Activated CD4-positive, CD25-positive, alpha-beta regulatory T cell (primary cell): ENCODE measurements around the gene SRGAP1.
"Not testable (repeated sequence)": the region's sequence is repeated elsewhere in the genome, so short reads cannot be mapped to it uniquely, and the experiment has no call there.

ENCODE experiments used
- DNase-seq, 4 experiments: peaks; one replicate each; lab custom pipeline; 2025; lab: John Stamatoyannopoulos, UW

SRGAP1 gene

DNA sequence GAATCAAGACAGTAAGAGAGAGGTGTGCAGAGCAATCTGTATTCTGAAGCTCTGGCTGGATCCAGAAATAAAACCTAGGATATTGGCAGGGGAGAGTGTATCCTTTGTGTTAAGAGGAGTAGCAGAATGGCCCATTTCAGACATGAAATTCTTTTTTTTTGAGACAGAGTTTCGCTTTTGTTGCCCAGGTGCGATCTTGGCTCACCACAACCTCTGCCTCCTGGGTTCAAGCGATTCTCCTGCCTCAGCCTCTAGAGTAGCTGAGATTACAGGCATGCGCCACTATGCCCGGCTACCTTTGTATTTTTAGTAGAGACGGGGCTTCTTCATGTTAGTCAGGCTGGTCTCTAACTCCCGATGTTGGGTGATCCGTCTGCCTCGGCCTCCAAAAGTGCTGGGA lies 6.1 kb upstream of the SRGAP1 start:
- DNase-seq: no peak

DNA sequence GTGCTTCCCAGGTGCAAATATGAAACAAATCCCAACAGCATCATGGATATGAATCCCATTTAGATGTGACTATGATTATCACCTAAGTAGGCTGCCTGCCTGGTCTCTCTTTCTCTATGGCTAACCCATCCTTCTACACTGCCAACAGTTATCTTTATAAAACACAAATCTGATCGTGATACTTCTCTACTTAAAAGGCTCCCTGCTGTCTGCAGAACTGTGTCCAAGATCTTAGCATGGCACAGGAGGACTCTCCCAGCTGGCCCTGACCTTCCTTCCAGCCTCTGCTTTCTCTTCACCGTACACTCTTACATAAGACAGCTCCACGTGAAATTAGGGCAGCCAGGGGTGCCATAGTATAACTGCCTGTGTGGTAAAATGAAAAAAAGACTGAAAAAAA lies 3.5 kb upstream of the SRGAP1 start:
- no peak for DNase-seq

DNA sequence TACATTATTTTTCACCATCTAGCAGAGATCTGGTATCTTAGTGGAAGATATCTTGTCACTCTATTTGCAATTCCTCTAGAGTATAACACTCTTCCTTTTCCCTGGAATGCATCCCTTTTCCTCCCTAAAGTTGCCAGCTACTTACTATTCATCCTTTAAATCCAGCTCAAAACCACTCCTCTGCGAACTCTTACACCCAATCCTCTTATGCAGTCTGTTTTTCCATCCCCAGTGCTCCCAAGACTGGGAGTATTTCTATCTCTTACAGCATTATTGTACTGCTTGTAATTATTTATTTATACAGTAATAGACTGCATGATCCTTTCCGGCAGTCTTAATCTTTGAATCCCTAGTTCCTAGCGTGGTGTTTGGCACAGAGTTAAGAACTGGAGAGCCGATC lies 2.9 kb upstream of the SRGAP1 start:
- DNase-seq: no peak

DNA sequence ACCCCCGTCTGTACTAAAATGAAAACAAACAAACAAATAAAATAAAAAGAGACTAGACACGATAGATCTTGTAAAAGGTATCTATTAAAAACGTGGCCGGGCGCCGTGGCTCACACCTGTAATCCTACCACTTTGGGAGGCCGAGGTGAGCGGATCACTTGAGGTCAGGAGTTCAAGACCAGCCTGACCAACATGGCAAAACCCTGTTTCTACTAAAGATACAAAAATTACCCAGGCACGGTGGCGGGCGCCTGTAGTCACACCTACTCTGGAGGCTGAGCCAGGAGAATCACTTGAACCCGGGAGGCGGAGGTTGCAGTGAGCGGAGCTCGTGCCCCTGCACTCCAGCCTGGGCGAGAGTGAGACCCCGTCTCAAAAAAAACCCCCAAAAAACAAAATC lies 1.8 kb upstream of the SRGAP1 start:
- not testable (repeated sequence) for DNase-seq

DNA sequence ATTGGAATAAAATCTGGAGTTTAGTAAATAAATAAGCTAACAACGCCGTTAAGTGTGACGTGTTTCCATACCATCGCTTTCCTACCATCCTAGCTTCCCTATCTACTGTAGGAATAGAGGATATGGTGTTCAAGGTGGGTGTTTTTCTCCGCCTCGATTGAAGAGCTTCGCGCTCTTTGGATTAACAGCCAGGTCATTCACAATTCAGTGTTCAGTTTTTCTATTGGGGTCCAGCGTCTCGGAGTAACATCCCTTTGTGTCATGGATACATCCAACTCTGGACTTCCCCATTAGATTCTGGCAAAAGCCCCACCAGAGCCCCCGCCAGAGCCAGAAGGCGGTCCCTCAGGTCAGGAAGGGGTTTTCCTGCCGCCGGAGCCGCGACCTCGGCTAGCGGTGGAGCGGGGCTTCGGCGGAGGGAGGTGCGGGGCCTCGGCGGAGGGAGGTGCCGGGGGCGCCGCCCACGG lies 1.2 kb upstream of the SRGAP1 start:
- DNase-seq: no peak

DNA sequence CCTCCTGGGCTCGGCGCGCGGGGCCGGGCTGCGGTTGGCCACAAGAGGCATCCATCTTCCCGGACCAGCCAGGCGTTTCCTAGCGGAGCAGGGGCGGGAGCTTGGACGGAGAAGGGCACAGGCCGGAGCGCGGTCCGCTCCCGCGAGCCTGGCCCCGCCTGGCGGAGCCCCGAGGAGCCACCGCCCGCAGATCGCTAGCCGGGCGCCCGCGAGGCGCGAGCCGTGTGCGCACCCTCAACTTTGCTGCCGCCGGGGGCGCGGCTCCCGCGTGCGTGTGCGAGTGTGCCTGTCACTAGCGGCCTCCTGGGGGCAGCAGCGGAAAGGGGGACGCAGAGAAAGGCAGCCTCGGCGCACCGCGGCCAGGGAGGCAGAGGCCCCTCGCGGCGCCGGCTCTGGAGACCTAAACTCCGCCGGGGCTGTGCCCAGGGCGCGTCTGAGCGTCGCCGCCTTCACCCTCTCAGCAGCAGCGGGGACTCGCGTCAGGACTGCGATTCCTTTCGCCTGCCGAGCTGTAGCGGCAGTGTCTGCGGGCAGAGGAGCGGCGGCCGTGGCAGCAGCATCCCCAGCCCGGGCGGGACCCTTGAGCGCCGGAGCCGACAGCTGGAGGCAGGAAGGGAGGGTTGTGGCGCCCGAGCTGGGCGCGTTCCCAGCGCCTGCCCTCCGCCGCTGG lies 644 bp upstream of the SRGAP1 start:
- peak; percentile 29 to 48 (median 42) for DNase-seq

DNA sequence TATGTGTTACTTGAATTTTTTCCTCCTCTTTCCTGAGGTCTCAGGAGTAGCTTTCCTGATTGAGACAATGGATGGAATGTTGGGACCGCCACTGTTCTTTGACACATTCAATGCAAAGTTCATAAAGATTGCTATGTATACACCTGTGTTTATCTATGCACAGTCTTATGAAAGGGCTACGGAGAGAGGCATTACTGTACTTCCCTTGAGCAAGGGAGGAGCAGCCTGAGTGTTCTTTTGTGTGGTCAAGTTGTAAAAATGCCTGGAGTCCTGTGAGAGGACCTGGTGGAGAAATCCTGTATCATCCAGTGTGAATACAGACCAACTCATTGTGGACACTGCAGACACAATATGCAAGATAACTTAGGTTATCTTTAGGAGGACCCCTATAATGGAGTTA lies 1.2 kb downstream of the SRGAP1 start:
- DNase-seq: no peak

DNA sequence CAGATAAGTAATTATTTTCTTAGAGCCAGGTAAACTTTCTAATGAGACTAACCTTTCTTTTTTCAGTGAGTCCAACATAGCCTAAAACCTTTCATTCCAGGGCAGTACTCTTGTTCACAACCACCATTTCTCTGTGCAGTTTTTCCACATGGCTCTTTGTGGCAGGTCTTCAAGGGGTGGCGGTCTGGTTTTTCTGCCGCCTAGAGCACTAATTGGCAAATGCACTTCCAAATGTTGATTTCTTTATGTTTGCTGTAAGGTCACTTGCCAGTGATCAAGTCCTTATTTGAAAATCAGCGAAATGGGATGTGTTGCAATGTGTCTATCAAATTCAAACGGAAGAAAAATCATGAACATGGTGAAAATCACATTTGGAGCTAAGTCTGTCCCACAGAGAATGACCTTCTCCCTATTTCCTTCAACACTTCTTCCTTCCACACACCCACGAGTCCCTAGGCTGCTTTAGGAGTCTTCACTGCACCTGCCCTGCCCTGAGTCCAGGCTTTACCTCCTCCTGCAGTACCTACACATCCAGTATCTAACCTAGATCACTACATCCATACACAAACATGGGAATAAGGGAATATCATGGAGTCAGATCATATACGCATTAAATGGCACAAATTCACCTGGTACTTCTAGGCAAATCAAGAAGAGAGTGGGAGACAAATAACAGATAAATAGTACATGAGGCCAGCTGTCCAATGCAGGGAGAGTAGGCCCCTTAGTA lies 1.9 kb downstream of the SRGAP1 start:
- DNase-seq: no peak

DNA sequence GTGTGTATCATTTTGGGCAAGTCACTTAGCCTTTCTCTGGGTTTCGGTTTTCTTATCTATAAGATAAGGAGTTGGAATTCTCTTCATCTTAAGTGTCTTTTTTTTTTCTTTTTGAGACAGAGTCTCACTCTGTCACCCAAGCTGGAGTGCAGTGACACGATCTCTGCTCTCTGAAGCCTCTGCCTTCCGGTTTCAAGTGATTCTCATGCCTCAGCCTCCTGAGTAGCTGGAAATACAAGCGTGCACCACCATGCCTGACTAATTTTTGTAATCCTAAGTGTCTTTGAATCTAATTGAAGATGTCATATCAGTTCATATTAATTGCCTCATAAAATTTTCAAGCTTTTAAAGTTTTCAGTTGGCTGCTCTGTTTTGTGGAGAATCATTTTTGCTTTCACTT lies 4.0 kb downstream of the SRGAP1 start:
- DNase-seq: no peak

DNA sequence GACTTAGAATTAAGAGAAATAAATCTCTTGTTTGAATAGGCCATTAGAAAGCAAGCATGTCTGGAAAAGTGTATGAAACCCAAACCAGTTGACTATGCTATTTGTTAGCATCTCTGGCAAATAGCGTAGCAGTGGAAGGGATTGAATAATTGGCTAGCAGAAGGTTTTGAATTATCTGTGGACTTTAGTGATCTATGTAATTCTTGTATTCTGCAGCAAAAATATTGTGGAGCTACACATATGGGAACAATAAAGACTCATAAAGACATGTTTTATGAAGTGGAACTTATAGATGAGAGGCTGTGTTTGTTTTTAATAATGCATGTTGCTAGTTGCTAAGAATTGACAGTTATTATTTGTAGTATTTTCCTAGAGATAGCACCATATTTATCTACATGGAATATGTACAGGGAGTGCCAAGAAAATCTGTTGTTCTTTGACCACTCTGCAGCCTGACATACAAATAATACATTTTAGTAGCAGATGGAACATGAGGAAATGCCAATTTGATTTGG lies 4.7 kb downstream of the SRGAP1 start:
- DNase-seq: no peak

DNA sequence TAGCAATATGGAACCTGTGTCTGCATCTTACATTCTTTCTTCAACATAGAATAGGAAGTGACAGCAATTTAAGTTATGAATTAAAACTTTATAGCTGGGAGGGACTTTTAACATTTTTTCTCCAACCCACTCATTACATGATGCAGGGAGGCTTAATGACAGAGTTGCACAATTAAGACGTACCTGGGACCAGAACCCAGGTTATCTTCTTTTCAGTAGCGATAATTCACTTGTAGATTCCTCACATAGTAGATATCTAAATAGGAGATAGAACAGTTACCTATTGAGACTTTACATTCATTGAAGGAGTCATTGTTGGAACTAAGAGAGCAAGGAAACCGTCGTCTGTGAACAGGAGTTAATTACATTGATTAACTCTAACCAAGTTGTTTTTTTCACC lies 5.1 kb downstream of the SRGAP1 start:
- no peak for DNase-seq

DNA sequence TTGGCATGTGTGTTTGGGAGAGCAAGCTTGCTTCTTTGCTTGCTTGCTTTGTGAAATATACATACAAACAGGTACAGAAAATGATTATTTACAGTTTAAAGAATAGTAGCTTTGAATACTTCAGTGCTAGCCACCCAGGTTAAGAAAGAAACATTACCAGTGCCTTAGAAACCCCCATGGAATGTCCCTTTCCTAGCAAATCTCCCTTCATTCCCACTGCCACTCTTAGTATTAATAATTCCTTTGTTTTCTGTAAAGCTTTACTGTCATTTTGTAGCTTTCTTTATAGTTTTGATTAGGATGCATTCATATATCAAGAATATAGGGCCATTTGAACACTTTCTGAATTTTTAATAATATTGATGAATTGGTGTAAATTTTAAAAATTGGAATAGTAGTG lies 9.5 kb downstream of the SRGAP1 start:
- DNase-seq: no peak

DNA sequence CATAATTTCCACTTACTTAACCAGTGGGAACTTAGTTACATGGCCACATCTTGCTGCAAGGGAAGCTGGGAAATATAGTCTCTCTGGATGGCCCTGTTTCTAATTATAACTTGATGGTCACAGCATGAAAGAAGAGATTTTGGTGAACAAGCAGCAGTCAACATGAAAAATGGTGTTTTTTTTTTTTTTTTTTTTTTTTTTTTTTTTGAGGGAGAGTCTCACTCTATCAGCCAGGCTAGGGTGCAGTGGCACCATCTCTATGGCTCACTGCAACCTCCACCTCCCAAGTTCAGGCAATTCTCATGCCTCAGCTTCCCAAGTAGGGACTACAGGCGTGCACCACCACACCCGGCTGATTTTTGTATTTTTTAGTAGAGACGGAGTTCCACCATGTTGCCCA lies 10.8 kb downstream of the SRGAP1 start:
- DNase-seq: no peak

DNA sequence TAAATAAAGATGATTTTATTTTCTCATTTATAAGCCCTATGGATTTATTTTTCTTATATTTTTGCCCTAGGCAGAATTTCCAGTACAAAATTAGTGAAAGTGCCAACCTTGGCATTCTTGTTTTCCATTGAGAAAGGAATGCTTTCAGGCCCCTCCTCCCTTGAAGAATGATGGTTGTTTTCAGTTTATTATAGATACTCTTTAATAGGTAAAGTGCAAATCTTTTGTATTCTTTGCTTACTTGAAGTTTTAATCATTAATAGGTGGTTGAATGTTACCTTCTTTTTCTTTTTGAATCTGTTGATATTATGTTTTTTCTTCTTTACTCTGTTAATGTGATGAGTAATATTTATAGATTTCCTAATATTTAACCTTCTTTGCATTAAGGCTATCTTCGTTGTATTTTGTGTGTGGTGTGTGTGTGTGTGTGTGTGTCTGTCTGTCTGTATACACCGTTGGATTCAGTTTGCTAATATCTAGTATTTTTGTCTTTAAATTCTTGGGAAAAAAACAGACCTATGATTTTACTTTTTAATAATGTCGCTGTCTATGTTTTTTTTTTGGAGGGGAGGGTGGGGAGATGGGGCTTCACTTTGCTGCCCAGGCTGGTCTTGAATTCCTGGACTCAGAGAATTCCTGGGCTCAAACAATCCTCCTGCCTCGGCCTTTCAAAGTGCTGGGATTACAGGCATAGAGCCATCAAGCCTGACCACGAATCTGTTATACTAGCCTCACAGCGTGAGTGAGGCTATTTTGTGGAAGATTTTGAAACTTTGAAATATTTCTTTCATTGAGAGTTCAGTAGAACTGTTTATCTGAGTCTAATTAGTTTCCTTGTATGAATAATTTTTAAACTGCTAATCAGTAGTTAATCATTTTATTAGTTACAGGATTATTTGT lies 13.5 kb downstream of the SRGAP1 start:
- DNase-seq: no peak

DNA sequence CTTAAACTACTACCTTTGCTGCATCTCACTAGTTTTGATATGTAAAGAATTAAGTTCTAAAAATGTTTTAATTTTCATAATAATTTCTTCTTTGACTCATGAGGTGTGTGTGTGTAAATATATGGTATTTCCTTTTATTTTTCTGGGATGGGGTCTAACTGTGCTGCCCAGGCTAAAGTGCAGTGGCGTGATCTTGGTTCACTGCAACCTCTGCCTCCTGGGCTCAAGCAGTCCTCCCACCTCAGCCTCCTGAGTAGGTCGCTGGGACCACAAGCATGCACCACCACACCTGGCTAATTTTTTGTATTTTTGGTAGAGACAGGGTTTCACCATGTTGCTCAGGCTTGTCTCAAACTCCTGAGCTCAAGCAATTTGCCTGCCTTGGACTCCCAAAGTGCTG lies 15.4 kb downstream of the SRGAP1 start:
- not testable (repeated sequence) for DNase-seq

DNA sequence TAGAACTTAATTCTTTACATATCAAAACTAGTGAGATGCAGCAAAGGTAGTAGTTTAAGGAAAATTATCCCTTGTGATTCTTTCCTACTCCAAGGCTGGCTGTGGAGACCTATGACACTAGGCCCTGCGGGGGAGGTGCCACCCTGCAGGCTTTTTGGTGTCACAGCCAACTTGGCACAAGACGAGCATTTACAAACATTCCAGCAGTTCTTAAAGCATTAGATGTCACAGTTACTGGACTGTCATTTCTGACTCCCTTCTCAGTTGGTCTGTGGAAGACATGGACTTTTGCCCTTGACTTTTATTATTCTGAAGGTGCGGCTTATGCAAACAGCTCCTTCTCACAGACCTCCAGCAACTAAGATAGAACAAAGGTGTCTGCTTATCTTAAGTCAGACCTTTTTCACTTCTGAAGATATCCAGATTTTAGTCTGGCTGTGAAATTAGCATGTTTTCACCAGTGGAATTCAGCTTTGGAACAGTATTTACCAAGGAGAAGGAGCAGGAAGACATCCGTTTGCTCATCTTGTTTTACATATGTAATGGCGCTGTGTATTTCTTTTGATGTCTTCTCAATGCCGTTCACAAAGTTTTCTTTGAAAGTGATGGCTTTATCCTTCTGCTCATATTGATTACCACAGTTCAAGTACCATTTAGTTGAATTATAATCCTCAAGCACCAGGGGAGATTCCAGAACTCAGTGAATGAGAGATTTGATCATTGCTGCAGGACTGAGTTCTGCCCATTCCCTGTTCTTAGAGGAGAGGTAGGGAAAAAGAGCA lies 17.9 kb downstream of the SRGAP1 start:
- DNase-seq: no peak

DNA sequence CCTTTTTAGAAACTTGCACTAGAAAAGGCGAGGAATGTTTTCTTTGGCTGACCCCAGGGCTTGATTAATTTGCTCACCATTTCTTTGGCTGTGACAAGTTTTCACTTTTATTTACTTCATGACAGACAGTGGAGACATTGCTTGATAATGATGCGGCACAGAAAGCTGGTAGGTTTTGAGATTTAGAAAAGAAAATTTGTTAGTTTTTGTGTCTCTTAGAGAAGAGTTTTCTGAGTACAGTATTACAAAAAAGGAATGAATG lies 18.4 kb downstream of the SRGAP1 start:
- DNase-seq: no peak

DNA sequence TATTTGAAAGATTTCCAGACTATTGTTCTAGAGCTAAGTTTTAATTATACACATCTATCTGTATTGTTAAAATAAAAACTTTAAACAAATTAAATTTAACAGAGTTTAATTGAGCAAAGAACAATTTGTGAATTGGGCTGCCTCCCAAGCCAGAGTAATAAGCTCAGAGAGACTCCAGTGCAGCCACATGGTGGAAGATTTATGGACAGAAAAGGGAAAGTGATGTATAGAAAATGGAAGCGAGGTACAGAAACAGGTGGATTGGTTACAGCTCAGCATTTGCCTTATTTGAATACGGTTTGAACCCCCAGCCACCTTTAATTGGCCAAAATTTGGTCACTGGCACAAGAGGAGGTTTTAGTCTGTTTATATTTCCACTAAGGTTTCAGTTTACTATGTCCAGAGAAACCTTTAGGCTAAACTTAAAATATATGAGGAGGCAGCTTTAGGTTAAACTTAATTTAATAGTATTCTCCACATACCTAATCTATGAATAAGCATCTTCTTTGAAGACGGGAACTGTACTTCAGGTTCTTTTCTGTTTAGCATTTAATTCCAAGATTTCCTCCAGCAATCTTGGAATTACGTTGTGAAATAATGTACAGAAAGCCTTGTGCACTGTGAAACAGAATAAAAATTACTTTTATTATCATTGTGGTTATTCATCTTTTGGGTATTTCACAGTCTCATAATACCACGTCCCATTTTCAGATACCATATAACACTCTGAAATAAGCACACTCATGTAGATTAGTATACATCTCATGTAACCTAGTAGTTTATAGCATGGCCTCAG lies 19.4 kb downstream of the SRGAP1 start:
- no peak for DNase-seq

DNA sequence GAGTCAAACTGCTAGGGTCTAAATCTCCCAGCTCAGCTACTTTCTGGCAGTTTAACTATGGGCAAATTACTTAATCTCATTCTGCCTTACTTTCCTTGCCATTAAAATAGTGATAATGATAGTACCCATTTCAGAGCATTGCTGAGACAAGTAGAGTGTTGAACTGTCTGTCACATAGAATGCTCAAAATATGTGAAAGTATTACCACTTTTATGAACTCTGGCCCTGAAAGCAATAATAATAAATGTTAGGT lies 19.9 kb downstream of the SRGAP1 start:
- DNase-seq: no peak

DNA sequence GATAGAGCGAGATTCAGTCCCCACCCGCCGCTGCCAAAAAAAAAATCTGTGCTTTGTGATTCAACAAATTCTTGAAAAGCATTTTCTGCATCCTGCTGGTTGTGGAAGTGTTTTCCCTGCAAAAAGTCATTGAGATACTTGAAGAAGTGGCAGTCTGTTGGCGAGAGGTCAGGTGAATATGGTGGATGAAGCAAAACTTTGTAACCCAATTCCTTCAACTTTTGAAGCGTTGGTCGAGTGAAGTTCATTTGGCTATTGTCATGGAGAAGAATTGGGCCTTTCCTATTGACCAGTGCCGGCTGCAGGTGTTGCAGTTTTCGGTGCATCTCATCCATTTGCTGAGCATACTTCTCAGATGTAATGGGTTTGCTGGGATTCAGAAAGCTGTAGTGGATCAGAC lies 20.9 kb downstream of the SRGAP1 start:
- no peak for DNase-seq

DNA sequence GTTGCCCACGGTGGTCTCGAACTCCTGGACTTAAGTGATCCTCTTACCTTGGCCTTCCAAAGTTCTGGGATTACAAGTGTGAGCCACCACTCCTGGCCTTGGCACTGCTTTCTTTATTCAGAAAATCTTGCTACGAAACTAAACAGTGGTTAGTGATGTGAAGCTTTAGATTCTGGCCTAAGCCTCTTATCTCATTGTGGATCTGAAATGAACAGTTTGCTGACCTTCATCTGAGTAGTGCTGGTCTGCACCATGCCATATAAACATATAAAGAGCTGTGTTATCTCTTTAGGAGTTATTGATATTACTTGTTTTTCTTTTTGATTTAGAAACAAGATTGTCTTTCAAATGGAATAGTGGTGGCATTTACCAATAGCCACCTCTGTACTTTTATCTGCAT lies 22.6 kb downstream of the SRGAP1 start:
- DNase-seq: no peak

DNA sequence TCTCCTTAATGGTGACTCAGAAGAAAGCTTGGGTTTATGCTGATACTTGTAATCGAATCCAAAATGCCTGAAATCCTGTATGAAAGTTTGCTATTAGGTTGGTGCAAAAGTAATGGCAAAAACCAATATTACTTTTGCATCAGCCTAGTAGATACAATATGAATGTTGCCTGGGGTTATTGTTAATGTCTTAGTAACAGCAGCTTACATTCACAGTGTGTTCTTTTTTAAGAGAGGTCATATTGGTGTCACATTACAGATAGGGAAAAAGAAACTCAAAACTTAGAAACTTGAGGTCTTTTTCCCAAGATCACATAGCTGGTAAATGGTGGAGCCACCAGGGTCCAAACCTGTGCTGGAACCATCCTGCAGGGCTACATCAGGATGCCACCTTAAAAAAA lies 25.2 kb downstream of the SRGAP1 start:
- DNase-seq: no peak
